Forelimb muscle (tissue), 1 donor: ENCODE data around the gene UCHL1. TPM values are rescaled to one million over a fixed set of nuclear protein-coding genes. Genes with fewer than 3 reads are reported as not detected.

Experiments used
- DNase-seq: peaks from one replicate; pipeline ENCODE4 v3.0.0-alpha.2; 2013; ENCODE audit warnings: low read depth
- polyA plus RNA-seq: library from polyadenylated mRNA; unstranded; fragments of 120-200 nt; gene quantifications from one replicate; pipeline ENCODE4 v1.2.1, GENCODE V29; 2013; ENCODE audit not compliant: insufficient read length

UCHL1 gene
- polyA plus RNA-seq: 17.6 TPM

DNA sequence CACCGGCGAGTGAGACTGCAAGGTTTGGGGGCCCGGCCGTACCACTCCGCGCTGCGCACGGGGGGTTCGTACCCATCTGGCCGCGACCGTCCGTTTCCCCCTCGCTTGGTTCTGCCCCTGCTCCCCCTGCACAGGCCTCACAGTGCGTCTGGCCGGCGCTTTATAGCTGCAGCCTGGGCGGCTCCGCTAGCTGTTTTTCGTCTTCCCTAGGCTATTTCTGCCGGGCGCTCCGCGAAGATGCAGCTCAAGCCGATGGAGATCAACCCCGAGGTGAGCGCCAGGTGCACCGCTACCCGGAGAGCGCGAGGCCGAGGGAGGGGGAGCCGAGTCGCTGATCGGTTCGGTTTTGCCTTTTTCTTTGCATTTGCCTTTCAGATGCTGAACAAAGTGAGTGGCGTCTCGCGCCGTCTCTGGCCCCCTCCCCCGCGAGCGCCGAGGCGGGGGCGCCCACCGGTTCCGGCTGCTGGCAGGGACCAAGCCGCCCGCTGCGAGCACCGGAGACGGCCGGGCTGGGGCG, at the start of gene UCHL1:
Gene UCHL1, plus strand, starts transcription at position 189 of the 517 bp plus-strand sequence. Its CDS starts 49 bp downstream, at position 238.
- no peak for DNase-seq

DNA sequence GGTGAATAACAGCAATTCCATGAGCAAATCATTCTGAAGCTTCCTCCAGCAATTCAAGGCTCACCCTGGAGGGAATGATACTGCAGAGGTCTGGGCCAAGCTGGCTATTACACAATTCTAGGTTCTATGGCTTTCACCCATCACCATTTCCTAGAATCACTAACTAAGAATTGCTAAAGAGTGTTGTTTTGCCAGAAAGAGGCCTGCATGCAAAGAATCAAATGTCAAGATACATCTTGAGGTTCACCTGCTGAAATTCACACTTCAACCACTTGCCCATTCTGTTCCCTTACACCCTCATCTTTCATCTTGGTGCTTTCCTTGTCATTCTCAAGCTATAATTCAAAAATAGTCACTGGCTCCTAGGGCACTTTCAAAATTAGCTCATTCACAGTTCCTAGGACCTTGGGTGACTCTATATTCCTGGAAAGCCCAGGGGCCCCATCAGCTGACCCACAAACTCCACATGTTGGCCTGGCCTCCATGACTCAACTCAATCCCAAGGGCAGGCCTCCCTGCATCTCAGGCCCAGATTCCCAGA, 49.4 kb upstream of the UCHL1 start:
- no peak for DNase-seq

DNA sequence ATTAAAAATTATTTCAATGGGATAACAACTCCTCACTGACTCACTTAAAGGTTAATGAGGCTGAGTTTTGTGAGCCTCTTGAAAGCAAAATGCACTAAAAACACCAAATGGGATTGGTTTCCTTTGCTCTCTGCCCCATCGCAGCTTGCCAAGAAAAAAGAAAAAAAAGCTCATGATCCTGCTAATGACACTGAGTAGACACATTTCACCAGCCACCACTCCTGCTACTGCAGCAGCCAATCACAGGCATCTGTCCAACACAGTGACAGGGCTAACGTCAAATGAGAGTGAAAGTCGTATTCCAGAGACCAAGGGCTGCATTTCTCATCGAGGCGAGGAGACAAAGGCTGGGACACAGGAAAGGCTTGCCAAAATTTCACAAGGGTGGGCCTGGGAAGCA, 47.5 kb upstream of the UCHL1 start:
- DNase-seq: no peak

DNA sequence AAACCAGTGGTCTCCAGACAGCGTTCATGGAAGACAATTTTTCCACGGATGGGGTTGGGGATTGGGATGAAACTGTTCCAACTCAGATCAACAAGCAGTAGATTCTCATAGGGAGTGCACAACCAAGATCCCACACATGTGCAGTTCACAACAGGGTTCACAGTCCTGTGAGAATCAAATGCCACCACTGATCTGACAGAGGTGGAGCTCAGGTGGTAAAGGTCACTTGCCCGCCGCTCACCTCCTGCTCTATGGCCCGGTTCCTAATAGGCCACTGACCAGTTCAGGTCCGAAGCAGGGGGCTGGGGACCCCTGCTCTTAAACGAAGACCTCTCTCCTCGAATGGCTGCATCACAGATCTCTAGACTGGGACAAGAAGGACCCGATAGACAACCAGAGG, 46.8 kb upstream of the UCHL1 start:
- no peak for DNase-seq

DNA sequence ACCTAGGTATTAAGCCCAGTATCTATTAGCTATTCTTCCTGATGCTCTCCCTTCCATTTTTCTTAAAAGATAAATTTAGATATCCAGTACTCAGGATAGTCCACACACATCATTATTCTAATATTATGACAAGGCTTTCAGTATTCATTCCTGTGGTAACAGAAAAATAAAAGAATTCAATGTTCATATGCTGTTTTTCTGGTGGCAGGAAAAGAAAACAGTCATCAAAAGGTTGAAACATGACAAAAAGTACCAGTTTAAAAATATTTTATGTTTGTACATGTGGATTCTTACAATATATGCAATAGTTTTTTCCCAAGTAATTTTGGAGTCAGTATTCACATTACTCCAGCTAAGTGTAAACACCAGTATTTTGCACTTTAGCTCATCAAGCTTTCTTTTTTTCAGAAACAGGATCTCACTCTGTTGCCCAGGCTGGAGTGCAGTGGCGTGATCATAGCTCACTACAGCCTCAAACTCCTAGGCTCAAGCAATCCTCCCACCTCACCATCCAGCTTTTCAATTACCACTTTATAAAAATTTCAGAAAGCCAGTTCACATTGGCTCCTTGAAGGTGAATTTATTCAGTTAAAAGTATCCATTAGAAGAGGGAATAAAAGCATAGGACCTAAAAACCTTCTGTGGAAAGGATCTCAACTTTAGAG, 44.6 kb upstream of the UCHL1 start:
- DNase-seq: no peak

DNA sequence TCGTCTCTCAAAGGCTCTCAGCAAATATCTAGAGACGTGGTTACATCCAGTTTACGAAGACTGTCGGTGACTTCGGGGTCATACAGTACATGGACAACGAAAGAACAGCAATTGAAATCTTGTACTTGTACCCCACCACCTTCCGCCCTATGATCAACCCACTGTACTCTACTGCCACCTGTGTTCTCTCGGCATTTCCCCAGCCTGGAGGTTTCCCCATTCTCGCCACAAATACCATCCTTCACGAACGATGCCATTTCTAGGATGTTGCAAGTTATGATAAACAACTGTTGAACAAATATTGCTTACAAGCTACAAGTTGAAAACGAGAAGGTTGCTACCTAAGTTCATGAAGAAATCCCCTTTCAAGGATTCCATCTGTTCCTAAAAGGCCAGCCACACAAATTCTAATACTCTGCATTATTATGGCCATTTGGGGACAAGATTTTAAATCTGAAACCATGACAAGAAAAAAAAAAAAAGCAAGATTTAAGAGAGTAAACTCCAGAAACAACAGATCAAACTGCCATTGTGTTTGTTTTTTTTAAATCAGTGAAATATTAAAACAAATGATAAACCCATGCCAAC, 44.0 kb upstream of the UCHL1 start:
- DNase-seq: no peak

DNA sequence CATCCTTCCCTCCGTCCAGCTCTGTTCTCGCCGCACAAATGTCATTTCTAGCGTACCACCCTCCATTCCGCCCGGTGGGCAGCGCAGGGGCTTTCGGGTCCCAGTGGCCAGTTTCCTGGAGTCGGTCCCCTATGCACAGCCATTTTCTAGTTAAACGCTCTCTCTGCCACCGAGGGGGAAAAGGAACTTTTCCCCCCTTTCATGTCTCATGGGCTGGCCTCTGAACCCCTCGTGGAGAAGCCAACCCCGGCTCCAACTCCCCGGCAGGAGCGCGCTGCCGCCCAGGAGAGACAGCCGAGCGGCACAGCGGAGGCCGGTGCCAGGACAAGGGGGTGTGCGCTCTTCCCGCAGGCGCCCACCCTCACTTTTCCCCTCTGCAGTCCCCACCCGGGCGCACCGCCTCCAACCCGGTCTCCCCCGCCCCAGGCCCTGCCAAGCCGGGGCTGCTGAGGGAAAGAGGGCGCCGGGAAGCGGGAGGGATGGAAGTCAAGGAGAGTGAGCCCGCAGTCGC, 43.0 kb upstream of the UCHL1 start:
- DNase-seq: no peak

DNA sequence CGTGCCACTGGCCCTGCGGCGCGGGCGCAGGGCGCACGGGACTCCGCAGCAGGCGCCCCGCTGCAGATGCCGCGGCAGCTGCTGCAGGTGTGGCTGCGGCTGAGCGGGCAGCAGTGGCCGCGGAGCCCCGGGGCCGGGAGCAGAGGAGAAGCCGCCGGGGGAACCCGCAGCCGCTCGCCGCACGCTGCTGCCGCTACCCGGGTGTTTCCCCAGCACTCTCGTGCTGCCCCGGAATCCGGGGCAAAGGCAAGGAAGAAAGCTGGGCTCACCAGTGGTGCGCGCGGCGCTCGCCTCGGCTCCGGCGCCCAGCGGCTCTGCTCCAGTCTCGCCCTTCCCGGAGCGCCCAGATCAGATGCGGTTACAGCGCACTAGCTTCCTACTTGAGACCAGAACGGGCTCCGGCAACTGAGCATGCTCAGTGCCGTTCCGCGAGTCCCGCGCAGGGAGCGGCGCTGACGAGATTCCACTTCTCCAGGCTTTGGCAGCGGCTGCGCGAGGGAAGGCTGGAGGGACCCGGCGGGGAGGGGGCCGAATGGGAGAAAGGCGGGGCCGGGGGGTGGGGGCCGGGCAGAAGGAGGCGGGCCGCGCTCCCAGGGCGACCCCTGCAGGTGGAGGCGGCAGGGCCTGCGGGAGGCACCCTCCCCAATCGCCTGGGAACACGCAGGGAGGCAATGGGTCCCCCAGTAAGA, 42.4 kb upstream of the UCHL1 start, which contains the start of gene APBB2:
Gene APBB2, minus strand, starts transcription at position 407 of the 689 bp plus-strand sequence. CDS start 181,288 bp downstream, outside the sequence.
- DNase-seq: peak; percentile 95

DNA sequence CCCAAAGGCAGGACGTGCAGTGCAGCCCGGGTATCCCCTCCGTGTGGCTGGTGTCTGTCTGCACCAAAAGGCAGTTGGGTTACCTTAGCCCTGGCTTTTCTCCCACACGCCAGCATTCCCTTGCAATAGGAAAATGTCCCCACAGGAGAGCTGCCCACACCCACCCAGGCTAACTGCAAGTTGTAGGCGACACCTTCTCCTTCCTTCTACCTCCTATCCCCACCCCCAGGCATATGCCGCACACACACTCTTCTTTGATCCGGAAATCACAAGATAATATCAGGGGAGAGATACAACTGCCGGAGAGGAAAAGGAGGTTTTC, 41.9 kb upstream of the UCHL1 start:
- DNase-seq: no peak

DNA sequence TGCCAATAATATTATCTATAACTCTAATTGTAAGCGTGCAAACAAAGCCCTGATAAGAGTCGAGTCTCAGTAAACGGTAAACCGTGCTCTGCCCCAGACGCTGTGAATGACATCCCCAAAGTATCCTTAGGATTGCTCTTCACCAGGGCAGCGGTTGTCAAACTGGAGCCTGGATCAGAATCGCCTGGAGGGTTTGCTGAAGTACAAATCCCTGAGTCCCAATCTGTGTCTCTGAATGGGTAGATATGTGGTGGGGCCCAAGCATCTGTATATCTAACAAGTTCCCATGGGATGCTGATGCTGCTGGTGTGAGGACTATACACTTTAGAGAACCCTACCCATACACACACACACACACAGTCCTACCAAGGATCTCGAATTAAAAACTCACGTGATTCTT, 41.6 kb upstream of the UCHL1 start:
- DNase-seq: no peak

DNA sequence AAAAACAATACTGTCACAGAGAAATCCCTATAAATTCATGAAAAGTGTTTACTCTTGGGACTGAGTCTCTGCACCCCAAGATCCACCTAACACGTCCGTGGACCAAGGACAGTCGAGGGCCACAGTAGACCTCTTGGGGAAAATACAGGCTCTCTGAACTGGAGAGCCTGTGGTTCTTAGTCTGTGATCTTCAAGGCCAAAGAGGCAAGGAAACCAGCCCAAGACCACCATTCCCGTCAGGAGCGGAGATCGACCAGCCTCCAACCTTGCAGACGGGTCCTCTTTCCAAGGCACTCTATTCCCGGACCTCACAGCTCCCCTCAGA, 40.8 kb upstream of the UCHL1 start:
- DNase-seq: no peak

DNA sequence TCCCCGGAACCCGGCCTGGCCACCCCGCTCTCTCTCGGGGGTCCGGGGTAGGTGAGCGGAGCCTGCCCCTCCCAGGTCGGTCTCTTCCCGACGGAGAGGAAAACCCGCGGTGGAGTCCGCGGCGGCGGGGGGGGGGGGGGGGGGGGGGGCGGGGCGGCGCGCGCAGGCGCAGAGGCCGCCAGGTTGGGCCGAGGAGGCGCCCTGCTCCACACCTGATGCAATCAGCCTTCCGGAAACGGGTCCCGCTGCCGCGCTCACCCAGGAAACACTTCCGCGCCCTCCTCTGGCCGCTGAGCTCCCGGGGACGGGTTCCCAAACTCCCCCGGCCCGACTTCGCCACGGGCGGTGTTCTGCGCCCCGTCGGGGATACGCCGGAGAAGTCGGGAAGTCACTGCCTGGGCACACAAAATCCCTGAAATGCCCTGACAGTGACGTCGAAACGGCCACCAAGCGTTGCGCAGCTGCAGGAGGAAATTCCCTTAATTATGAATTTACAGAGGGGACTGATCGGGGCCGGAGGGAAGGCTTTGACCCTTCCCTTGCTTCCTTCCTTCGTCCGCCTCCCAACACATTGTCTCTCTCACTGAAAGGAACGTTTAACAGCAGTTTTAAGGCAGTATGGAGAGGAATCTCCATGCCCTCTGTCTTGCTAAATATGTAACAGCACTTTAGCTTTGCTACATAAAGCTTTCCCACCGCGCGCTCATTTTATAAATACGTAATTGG, 40.3 kb upstream of the UCHL1 start:
- DNase-seq: peak; percentile 51

DNA sequence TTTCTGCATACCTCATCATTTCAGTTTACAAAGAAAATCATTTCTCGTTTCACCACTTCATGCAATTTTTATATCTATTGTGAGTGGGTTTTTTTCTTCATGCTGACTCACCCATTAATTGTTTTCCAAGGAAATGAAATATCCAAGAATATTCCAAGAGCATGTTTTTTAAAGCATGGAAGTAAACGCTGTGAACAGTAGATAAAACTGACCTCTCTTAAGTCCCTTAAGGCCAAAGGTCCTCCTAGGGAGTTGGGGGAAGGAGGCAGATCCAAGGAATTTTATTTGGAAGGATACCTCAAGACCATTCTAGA, 39.8 kb upstream of the UCHL1 start:
- DNase-seq: no peak

DNA sequence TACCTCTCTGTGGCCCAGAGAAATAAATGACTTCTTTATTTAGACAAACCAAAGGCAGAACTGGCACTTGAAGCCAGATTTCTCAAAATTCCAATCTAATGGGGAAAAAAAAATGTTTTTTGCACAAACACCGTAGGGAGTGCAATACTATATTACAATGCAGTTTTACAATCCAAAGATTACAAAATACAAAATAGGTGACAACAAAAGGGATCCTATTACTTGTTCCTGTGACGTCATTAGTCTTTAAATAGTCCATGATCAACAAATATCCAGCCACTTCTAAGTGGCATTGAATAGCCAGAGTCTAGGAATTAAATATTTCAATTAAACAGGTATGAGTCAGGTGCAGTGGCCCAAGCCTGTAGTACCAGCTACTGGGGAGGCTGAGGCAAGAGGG, 39.4 kb upstream of the UCHL1 start:
- DNase-seq: no peak

DNA sequence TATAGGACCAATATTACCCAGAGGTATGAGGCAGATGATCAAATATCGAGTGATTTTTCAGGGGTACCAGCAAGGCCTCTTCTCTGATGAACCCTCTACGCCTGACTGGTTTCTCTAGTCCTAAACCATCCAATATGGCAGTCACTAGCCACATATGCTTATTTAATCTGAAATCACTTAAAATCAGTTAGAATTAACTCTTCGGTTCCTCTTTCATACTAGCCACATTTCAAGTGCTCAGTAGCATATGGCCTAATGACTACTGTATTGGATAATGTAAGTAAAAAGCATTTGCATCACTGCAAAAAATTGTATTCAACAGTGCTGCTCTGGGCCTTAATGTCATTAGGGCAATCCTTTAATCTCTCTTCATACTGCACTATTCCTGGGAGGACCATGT, 38.0 kb upstream of the UCHL1 start:
- no peak for DNase-seq

DNA sequence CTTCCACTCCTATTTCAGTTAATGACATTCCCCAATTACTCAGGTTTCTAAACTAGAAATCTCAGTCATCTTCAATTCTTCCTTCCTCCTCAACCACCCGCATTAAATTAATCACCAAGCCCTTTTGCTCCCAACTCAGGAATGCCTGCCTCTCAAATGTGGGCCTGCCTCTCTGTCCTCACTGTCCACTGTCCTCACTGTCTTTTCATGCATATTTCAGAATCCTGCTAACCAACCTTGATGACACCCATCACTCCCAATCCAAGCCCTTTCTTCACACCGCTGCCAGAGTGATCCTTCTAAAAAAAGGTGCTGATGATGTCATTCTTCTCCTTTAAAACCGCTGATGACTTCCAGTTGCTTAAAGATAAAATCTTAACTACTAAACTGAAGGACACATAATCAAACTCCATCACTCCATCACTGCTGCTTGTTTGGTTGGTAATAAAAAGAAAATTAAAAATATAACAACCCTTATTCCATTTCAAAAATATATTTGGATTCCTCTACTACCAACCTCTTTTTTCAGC, 37.2 kb upstream of the UCHL1 start:
- DNase-seq: no peak

DNA sequence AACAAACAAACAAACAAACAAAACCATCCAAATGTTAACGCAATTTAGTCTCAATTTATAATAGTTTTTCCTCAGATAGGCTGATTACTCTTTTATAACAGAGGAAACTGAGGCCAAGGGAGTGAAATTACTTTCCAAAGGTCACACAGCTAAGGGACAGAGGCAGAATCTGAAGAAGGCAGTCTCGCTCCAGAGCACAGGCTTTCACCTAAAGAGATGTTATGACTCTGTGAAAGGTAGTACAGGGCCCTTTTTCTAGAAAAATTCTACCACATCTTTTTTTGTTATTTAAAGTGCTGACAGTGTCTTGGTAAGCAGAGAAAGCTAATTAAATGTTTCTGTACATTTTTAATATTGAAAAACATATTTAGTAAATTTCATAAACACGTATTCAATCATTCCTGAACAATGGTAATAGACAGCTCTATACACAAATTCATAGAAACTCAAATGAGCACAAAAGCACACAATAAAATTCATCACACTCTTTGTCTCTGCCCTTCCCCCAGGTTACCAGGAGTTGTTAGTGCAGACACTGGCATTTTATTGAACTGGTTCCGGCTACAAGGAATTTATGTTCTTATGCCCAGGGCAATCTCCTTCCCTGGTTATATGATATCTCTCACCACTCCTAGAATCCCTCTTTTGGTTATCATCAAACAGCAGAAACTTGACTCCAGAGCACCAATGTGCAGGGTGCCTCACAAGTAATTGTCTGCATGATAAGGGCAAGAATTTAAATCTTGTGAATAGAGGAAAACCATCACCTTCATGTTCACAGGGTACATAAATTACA, 34.7 kb upstream of the UCHL1 start:
- DNase-seq: no peak

DNA sequence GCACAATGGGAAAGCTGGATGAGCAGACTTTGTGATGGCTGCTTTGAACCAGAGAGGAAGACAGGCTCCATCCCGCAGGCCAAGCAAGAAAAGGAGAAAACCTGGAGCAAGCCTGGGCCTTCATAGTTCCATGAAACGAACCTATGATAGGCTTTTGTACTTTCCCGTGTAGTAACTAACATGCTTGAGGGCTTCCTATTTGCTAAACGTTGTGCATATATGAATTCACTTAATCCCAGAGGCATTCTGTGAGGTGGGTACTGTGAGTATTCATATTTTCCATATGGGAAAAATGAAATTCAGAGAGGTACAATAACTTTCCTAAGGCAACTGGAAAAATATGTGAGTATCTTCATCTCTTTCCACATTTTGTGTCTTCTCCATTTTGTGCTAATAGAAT, 28.8 kb upstream of the UCHL1 start:
- DNase-seq: no peak

DNA sequence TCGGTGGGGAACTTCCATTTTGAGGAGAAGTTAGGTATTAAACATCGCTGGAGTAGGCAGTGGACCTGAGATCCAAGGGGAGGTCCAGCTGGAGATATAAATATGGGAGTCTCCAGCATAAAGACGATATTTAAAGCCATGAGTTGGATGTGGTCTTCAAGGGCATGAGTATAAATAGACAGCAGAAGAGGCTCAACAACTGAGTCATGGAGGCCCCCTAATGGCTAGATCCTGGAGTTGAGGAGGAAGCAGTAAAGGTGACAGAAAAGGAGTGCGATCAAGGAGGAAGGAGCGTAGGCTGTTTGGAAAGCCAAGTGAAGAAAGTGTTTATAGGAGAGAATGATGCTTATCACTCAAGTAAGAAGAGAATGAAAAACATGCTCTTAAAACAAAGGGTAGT, 24.3 kb upstream of the UCHL1 start:
- DNase-seq: no peak

DNA sequence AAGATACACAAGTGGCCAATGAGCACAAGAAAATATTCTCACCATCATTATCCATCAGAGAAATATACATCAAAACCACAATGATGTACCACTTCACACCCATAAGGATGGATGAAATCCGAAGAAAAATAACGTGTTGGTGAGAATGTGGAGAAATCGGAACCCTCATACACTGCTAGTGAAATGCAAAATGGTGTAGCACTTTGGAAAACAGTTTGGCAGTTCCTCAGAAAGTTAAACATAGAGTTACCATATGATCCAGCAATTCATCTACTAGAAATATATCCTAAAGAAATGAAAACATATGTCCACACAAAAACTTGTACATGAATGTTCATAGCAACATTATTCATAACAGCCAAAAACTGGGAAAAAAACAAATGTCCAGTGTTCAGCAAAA, 23.9 kb upstream of the UCHL1 start:
- DNase-seq: no peak

DNA sequence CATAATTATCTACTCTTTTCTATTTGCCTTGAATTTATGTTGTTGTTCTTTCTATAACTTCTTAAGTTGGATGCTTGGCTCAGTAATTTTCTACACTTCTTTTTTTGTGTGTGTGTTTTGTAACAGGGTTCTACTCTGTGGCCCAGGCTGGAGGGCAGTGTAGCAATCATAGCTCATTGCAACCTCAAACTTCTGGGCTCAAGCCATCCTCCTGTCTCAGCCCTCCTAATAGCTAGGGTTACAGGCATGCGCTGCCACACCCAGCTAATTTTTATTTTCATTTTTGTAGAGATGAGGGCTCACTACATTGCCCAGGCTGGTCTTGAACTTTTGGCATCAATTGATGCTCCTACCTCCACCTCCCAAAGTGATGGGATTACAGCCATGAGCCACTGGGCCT, 20.7 kb upstream of the UCHL1 start:
- no peak for DNase-seq
